Fibroblast of lung (primary cell): ENCODE data around the gene C3orf70.

ENCODE experiments used
- EZH2 ChIP-seq: IDR thresholded peaks from 2 replicates; pipeline ENCODE4 v1.5.1; 2012; ENCODE audit warnings: low read length, control low read depth, mild to moderate bottlenecking; ENCODE audit errors: missing control alignments
- TF ChIP-seq, protein P1 (sequence below), 2 donors: IDR thresholded peaks in 1 of 2; conservative IDR thresholded peaks in 1 of 2; 1 replicate in 1 of 2; 2 replicates in 1 of 2; pipeline ENCODE4 v1.5.1; 2011 to 2012; ENCODE audit warnings: low read length in 2 of 2, control low read depth in 1 of 2, inconsistent platforms in 1 of 2, low read depth in 1 of 2, mild to moderate bottlenecking in 1 of 2

DNA sequence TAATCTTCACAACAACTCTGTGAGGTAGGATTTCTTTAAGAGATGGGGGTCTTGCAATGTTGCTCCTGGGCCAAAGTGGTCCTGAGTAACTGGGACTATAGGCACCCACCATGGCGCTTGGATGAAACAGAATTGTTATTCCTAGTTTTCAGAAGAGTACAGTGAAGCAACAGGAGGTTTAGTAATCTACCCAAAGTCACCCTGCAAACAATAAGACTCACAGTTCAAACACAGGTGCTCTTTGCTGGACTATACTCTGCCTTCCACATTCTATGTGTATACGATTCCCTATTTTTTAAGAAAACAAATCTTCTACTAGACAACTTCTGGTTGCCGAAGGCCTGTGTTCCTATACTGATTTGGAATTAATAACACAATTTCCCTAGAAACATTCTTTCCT, 8.1 kb downstream of the C3orf70 start:
- TF ChIP-seq, protein P1, sequence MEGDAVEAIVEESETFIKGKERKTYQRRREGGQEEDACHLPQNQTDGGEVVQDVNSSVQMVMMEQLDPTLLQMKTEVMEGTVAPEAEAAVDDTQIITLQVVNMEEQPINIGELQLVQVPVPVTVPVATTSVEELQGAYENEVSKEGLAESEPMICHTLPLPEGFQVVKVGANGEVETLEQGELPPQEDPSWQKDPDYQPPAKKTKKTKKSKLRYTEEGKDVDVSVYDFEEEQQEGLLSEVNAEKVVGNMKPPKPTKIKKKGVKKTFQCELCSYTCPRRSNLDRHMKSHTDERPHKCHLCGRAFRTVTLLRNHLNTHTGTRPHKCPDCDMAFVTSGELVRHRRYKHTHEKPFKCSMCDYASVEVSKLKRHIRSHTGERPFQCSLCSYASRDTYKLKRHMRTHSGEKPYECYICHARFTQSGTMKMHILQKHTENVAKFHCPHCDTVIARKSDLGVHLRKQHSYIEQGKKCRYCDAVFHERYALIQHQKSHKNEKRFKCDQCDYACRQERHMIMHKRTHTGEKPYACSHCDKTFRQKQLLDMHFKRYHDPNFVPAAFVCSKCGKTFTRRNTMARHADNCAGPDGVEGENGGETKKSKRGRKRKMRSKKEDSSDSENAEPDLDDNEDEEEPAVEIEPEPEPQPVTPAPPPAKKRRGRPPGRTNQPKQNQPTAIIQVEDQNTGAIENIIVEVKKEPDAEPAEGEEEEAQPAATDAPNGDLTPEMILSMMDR (conservative IDR thresholded peaks at IDR 0.05 in 1 of 2, IDR thresholded peaks at IDR 0.05 in 1 of 2; ENCODE audit: low read depth in 1 of 2, low read length in 2 of 2) = no peak
- no peak for TF ChIP-seq EZH2
